ENCODE results near the gene DENR. TPM values are rescaled to one million over a fixed set of nuclear protein-coding genes. Genes with fewer than 3 reads are reported as not detected.
A peak's percentile ranks its signal among the peaks of the same experiment; 100 is the strongest.

DENR gene
- total RNA-seq, 1 donor from 2014 or later: 100.0 TPM

GRCh38 chr12:122753319-122753650 lies 661 bp downstream of the DENR start:
- Mint-ChIP-seq H3K4me3 (peak overlapping the region; percentile 92), H3K27ac (peak overlapping the region; percentile 89), H3K4me1 (peaks cover 33% of the 10 kb centered on the region), H3K27me3 (ENCODE audit: insufficient read depth, low read depth) (no peaks in the 10 kb centered on the region), H3K9me3 (no peaks in the 10 kb centered on the region), H3K36me3 (peaks cover 30% of the 10 kb centered on the region)
- peaks cover 54% of the 10 kb centered on the region for H3K79me2 ChIP-seq (ENCODE audit: low read depth)
- H3K4me2 ChIP-seq: peak overlapping the region; percentile 88
- peaks cover 5% of the 10 kb centered on the region for H4K20me1 ChIP-seq (ENCODE audit: low read depth)
- peak overlapping the region; percentile 98 for H3K9ac ChIP-seq
- H2AFZ ChIP-seq (replicated peaks): peak overlapping the region; percentile 53
- H3K9me3 ChIP-seq (ENCODE audit: low read depth): no peaks in the 10 kb centered on the region
- peaks cover 27% of the 10 kb centered on the region for H3K4me1 ChIP-seq
- DNase-seq (ENCODE audit: low spot score): no peak
- peak overlapping the region; percentile 86 for H3K4me3 ChIP-seq
- peaks cover 20% of the 10 kb centered on the region for H3K36me3 ChIP-seq
- H3K27ac ChIP-seq: no peak overlapping the region
- H3F3A ChIP-seq (ENCODE audit: low read depth): peaks cover 29% of the 10 kb centered on the region
- TF ChIP-seq CTCF (IDR thresholded peaks at IDR 0.05) (no peak), EZH2phosphoT487 (IDR thresholded peaks at IDR 0.05) (no peak), EZH2 (IDR thresholded peaks at IDR 0.05) (no peak)
- H3K27me3 ChIP-seq: no peaks in the 10 kb centered on the region

- Histone ChIP-seq H3F3A (ENCODE audit: low read depth) (peaks cover 23% of the 10 kb centered on the region), H3K4me1 (peaks cover 25% of the 10 kb centered on the region), H2AFZ (replicated peaks) (no peak overlapping the region), H3K4me3 (no peak overlapping the region), H3K27me3 (no peaks in the 10 kb centered on the region), H3K9ac (peak overlapping the region; percentile 98), H3K79me2 (ENCODE audit: low read depth) (peaks cover 69% of the 10 kb centered on the region), H3K9me3 (ENCODE audit: low read depth) (no peaks in the 10 kb centered on the region), H4K20me1 (ENCODE audit: low read depth) (peaks cover 15% of the 10 kb centered on the region), H3K27ac (no peak overlapping the region), H3K36me3 (peaks cover 20% of the 10 kb centered on the region), H3K4me2 (no peak overlapping the region)
- Mint-ChIP-seq H3K9me3 (no peaks in the 10 kb centered on the region), H3K27ac (no peak overlapping the region), H3K27me3 (ENCODE audit: insufficient read depth, low read depth) (no peaks in the 10 kb centered on the region), H3K36me3 (peaks cover 31% of the 10 kb centered on the region), H3K4me3 (no peak overlapping the region), H3K4me1 (peaks cover 30% of the 10 kb centered on the region)
- TF ChIP-seq EZH2 (IDR thresholded peaks at IDR 0.05) (no peak), EZH2phosphoT487 (IDR thresholded peaks at IDR 0.05) (no peak), CTCF (IDR thresholded peaks at IDR 0.05) (no peak)
- DNase-seq (ENCODE audit: low spot score): no peak
These were observed 2.2 kb downstream of the DENR start for GRCh38 chr12:122754790-122755189.

GRCh38 chr12:122757568-122757967 lies 4.9 kb downstream of the DENR start:
- Mint-ChIP-seq H3K36me3 (peaks cover 36% of the 10 kb centered on the region), H3K4me1 (peaks cover 12% of the 10 kb centered on the region), H3K9me3 (no peaks in the 10 kb centered on the region), H3K27me3 (ENCODE audit: insufficient read depth, low read depth) (no peaks in the 10 kb centered on the region), H3K4me3 (no peak overlapping the region), H3K27ac (no peak overlapping the region)
- Histone ChIP-seq H3K27ac (no peak overlapping the region), H4K20me1 (ENCODE audit: low read depth) (peaks cover 37% of the 10 kb centered on the region), H3K4me1 (peaks cover 10% of the 10 kb centered on the region), H3K9me3 (ENCODE audit: low read depth) (no peaks in the 10 kb centered on the region), H3K36me3 (peaks cover 29% of the 10 kb centered on the region), H3K4me2 (no peak overlapping the region), H3F3A (ENCODE audit: low read depth) (no peaks in the 10 kb centered on the region), H3K4me3 (no peak overlapping the region), H3K27me3 (no peaks in the 10 kb centered on the region), H2AFZ (replicated peaks) (no peak overlapping the region), H3K79me2 (ENCODE audit: low read depth) (peaks cover 96% of the 10 kb centered on the region), H3K9ac (no peak overlapping the region)
- DNase-seq (ENCODE audit: low spot score): no peak
- TF ChIP-seq CTCF (IDR thresholded peaks at IDR 0.05): no peak

GRCh38 chr12:122785503-122785902 lies 32.9 kb downstream of the DENR start:
- Histone ChIP-seq H2AFZ (replicated peaks) (no peak overlapping the region), H3K79me2 (ENCODE audit: low read depth) (no peaks in the 10 kb centered on the region), H3K9me3 (ENCODE audit: low read depth) (no peaks in the 10 kb centered on the region), H3K4me1 (no peaks in the 10 kb centered on the region), H3K27me3 (no peaks in the 10 kb centered on the region), H3K4me3 (no peak overlapping the region), H3F3A (ENCODE audit: low read depth) (no peaks in the 10 kb centered on the region), H3K36me3 (no peaks in the 10 kb centered on the region), H3K27ac (no peak overlapping the region), H3K4me2 (no peak overlapping the region), H3K9ac (no peak overlapping the region), H4K20me1 (ENCODE audit: low read depth) (no peaks in the 10 kb centered on the region)
- no peak overlapping the region for H3K4me3 Mint-ChIP-seq
- no peaks in the 10 kb centered on the region for H3K9me3 Mint-ChIP-seq
- H3K27ac Mint-ChIP-seq: no peak overlapping the region
- no peaks in the 10 kb centered on the region for H3K36me3 Mint-ChIP-seq
- no peak for DNase-seq (ENCODE audit: low spot score)
- H3K4me1 Mint-ChIP-seq: no peaks in the 10 kb centered on the region
- no peaks in the 10 kb centered on the region for H3K27me3 Mint-ChIP-seq (ENCODE audit: insufficient read depth, low read depth)
- TF ChIP-seq EZH2 (IDR thresholded peaks at IDR 0.05) (no peak), EZH2phosphoT487 (IDR thresholded peaks at IDR 0.05) (no peak), CTCF (IDR thresholded peaks at IDR 0.05) (no peak)

Data from neural progenitor cell (in vitro differentiated cells).